Measurements from ENCODE around the gene C15orf39. TPM values are rescaled to one million over a fixed set of nuclear protein-coding genes. Genes with fewer than 3 reads are reported as not detected.
"Not testable (repeated sequence)": the region's sequence is repeated elsewhere in the genome, so short reads cannot be mapped to it uniquely, and the experiment has no call there.

C15orf39 gene
- total RNA-seq, 1 experiment from 2014 or later, result 22.7 TPM

GRCh38 chr15:75215107-75216004 is 13.7 kb downstream of the C15orf39 start:
- Histone ChIP-seq H3K4me1 (replicated peaks) (no peaks in the 10 kb centered on the region), H3K4me3 (no peak overlapping the region), H3K9me3 (replicated peaks) (no peaks in the 10 kb centered on the region), H3K36me3 (peaks cover 53% of the 10 kb centered on the region), H3K27me3 (replicated peaks) (no peaks in the 10 kb centered on the region), H3K27ac (no peak overlapping the region)
- DNase-seq (ENCODE audit: low read depth in 1 of 2, low spot score in 2 of 2), result peak in 1 of 2 experiments; percentile 19

- no peaks in the 10 kb centered on the region for H3K4me1 ChIP-seq (replicated peaks)
- DNase-seq (ENCODE audit: low read depth in 1 of 2, low spot score in 2 of 2), result no peak
Observed at GRCh38 chr15:75217012-75217411, 15.3 kb downstream of the C15orf39 start.

DNA sequence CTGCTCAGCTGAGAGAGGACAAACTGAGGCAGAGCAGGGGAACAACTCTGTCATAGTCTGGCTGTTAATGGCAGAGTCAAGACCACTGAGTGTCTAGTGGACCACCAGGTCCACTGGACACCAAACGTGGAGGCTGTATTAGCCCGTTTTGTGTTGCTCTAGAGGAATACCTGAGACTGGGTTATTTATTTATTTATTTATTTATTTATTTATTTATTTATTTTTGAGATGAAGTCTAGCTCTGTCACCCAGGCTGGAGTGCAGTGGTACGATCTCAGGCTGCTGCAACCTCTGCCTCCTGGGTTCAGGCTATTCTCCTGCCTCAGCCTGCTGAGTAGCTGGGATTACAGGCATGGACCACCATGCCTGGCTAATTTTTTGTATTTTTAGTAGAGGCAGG is 15.9 kb downstream of the C15orf39 start:
- not testable (repeated sequence) for H3K27me3 ChIP-seq (replicated peaks); H3K4me1 ChIP-seq (replicated peaks); H3K27ac ChIP-seq; DNase-seq (ENCODE audit: low read depth in 1 of 2, low spot score in 2 of 2); H3K4me3 ChIP-seq; H3K9me3 ChIP-seq (replicated peaks)
- H3K36me3 ChIP-seq, result peaks cover 31% of the 10 kb centered on the region

More at GRCh38 chr15:75217012-75217411, 15.3 kb downstream of the C15orf39 start:
- Histone ChIP-seq H3K27ac (no peak overlapping the region), H3K9me3 (replicated peaks) (no peaks in the 10 kb centered on the region), H3K4me3 (no peak overlapping the region), H3K36me3 (peaks cover 37% of the 10 kb centered on the region), H3K27me3 (replicated peaks) (no peaks in the 10 kb centered on the region)

- not testable (repeated sequence) for H3K27ac ChIP-seq; H3K4me3 ChIP-seq; H3K4me1 ChIP-seq (replicated peaks); H3K9me3 ChIP-seq (replicated peaks); DNase-seq (ENCODE audit: low read depth in 1 of 2, low spot score in 2 of 2); H3K27me3 ChIP-seq (replicated peaks)
- peaks cover 12% of the 10 kb centered on the region for H3K36me3 ChIP-seq
Observed at GRCh38 chr15:75219507-75219929, 17.8 kb downstream of the C15orf39 start.

GRCh38 chr15:75223688-75224087 is 22.0 kb downstream of the C15orf39 start:
- Histone ChIP-seq H3K27ac (no peak overlapping the region), H3K36me3 (no peaks in the 10 kb centered on the region), H3K27me3 (replicated peaks) (no peaks in the 10 kb centered on the region; the same call in 1 of the 2 replicates), H3K4me1 (replicated peaks) (no peaks in the 10 kb centered on the region), H3K4me3 (no peak overlapping the region), H3K9me3 (replicated peaks) (no peaks in the 10 kb centered on the region)
- DNase-seq (ENCODE audit: low read depth in 1 of 2, low spot score in 2 of 2), result no peak

GRCh38 chr15:75224281-75224680 is 22.6 kb downstream of the C15orf39 start:
- Histone ChIP-seq H3K9me3 (replicated peaks) (no peaks in the 10 kb centered on the region), H3K27ac (no peak overlapping the region), H3K27me3 (replicated peaks) (no peaks in the 10 kb centered on the region; the same call in 1 of the 2 replicates), H3K36me3 (no peaks in the 10 kb centered on the region), H3K4me1 (replicated peaks) (no peaks in the 10 kb centered on the region; the same call in 1 of the 2 replicates), H3K4me3 (no peak overlapping the region)
- no peak for DNase-seq (ENCODE audit: low read depth in 1 of 2, low spot score in 2 of 2)

- H3K36me3 ChIP-seq; H3K27me3 ChIP-seq (replicated peaks); H3K4me3 ChIP-seq; H3K9me3 ChIP-seq (replicated peaks); H3K4me1 ChIP-seq (replicated peaks); DNase-seq (ENCODE audit: low read depth in 1 of 2, low spot score in 2 of 2); H3K27ac ChIP-seq: not testable (repeated sequence)
Observed at GRCh38 chr15:75225102-75225836, 23.6 kb downstream of the C15orf39 start.

DNA sequence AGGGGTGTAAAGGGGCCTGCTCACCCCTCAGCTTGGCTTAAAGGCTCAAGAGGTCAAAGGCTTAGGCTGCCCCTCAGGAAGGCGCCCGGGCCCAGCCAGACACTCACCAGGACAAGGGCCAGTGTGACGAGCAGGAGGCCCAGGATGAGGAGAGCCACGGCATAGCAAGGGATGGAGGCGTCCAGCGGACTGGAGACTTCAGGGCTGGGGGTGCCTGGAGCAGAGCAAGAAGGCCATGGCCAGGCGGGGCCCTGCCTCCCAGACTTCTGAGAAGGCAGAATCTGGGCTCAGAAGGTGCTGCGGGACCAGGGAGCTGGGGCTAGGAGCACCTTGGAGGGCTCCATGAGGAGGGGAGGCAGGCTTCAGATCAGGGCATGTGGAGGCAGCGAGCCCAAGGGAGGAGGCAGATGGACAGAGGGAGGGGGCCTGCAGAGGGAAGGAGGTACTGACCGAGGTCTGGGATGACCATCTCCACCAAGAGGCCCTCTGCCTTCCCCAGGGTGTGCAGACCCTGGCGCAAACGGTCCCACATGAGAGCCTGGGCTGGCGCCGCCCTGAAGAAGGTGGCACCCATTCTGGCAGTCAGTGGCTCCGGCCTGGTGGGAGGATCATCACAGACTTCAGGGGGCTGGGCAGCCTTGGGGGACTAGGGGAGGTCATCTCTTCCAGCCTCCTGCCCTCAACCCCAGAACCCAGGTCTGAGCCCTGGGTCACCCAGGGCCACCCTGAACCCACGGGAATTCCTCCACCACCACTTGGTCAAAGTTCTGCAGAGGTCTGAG is 24.5 kb downstream of the C15orf39 start:
- H3K4me1 ChIP-seq (replicated peaks), result no peaks in the 10 kb centered on the region; the same call in 1 of the 2 replicates
- no peaks in the 10 kb centered on the region for H3K36me3 ChIP-seq
- H3K4me3 ChIP-seq, result no peak overlapping the region
- no peaks in the 10 kb centered on the region; the same call in 1 of the 2 replicates for H3K27me3 ChIP-seq (replicated peaks)
- DNase-seq (ENCODE audit: low read depth in 1 of 2, low spot score in 2 of 2), result no peak
- H3K9me3 ChIP-seq (replicated peaks), result no peaks in the 10 kb centered on the region
- H3K27ac ChIP-seq, result no peak overlapping the region

- not testable (repeated sequence) for H3K36me3 ChIP-seq; H3K9me3 ChIP-seq (replicated peaks); DNase-seq (ENCODE audit: low read depth in 1 of 2, low spot score in 2 of 2); H3K4me1 ChIP-seq (replicated peaks); H3K4me3 ChIP-seq; H3K27ac ChIP-seq; H3K27me3 ChIP-seq (replicated peaks)
Observed at GRCh38 chr15:75227112-75227511, 25.4 kb downstream of the C15orf39 start.

GRCh38 chr15:75227663-75228280 is 26.1 kb downstream of the C15orf39 start:
- Histone ChIP-seq H3K4me1 (replicated peaks) (no peaks in the 10 kb centered on the region; the same call in 1 of the 2 replicates), H3K27me3 (replicated peaks) (no peaks in the 10 kb centered on the region; the same call in 1 of the 2 replicates), H3K36me3 (no peaks in the 10 kb centered on the region), H3K27ac (no peak overlapping the region), H3K4me3 (no peak overlapping the region), H3K9me3 (replicated peaks) (no peaks in the 10 kb centered on the region)
- no peak for DNase-seq (ENCODE audit: low read depth in 1 of 2, low spot score in 2 of 2)

- H3K36me3 ChIP-seq, result no peaks in the 10 kb centered on the region
- no peak overlapping the region for H3K27ac ChIP-seq
- H3K9me3 ChIP-seq (replicated peaks), result no peaks in the 10 kb centered on the region; the same call in 1 of the 2 replicates
- H3K27me3 ChIP-seq (replicated peaks), result peaks cover 9% of the 10 kb centered on the region; the same call in 1 of the 2 replicates
- no peak for DNase-seq (ENCODE audit: low read depth in 1 of 2, low spot score in 2 of 2)
- H3K4me1 ChIP-seq (replicated peaks), result no peaks in the 10 kb centered on the region; the same call in 1 of the 2 replicates
- no peak overlapping the region for H3K4me3 ChIP-seq
Observed at GRCh38 chr15:75228787-75229186, 27.1 kb downstream of the C15orf39 start.

- no peak for DNase-seq (ENCODE audit: low read depth in 1 of 2, low spot score in 2 of 2)
- Histone ChIP-seq H3K4me1 (replicated peaks) (no peaks in the 10 kb centered on the region; the same call in 1 of the 2 replicates), H3K27me3 (replicated peaks) (peaks cover 13% of the 10 kb centered on the region), H3K4me3 (no peak overlapping the region), H3K27ac (no peak overlapping the region), H3K9me3 (replicated peaks) (no peaks in the 10 kb centered on the region; the same call in 1 of the 2 replicates), H3K36me3 (no peaks in the 10 kb centered on the region)
Observed at GRCh38 chr15:75229191-75230015, 27.7 kb downstream of the C15orf39 start.
